ENCODE measurements around the gene MAGEB17. TPM values are rescaled to one million over a fixed set of nuclear protein-coding genes. Genes with fewer than 3 reads are reported as not detected.

The MAGEB17 gene
- total RNA-seq, 1 experiment from 2014 or later: not detected

DNA sequence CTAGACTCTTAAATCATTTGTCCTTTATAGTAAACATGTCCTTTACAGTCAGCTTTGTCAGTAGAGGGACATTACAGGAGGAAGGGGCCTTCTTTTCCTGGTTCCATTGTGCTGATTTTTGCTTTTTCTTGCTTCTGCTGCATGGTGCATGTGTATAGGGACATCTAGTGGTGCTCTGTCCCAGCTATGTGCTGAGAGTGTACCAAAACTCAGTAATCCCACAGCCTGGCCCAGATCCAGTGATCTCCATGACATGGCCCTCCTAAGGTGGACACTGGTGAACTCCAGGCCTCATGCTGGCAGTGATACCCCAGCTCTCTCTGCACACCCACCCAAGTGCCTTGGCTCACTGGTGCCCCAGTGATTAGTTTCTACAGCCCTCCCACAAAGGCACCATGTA, 45.2 kb downstream of the MAGEB17 start:
- no peaks in the 10 kb centered on the region for H3K27me3 ChIP-seq (replicated peaks; ENCODE audit: insufficient read depth, low read depth, low read length, poor library complexity)
- H3K9me3 ChIP-seq (ENCODE audit: low read depth, low read length, poor library complexity, severe bottlenecking): no peaks in the 10 kb centered on the region
- ChIA-PET POLR2A (ENCODE audit: low non-redundant PET) (no interaction called here), CTCF (interaction anchor here (0.6 to 1.4 kb wide), 4 partner anchors 146 to 363 kb away, joined by 3 to 6 read pairs (median 3); no protein-coding TSS in a partner anchor)
- TF ChIP-seq, protein P1, sequence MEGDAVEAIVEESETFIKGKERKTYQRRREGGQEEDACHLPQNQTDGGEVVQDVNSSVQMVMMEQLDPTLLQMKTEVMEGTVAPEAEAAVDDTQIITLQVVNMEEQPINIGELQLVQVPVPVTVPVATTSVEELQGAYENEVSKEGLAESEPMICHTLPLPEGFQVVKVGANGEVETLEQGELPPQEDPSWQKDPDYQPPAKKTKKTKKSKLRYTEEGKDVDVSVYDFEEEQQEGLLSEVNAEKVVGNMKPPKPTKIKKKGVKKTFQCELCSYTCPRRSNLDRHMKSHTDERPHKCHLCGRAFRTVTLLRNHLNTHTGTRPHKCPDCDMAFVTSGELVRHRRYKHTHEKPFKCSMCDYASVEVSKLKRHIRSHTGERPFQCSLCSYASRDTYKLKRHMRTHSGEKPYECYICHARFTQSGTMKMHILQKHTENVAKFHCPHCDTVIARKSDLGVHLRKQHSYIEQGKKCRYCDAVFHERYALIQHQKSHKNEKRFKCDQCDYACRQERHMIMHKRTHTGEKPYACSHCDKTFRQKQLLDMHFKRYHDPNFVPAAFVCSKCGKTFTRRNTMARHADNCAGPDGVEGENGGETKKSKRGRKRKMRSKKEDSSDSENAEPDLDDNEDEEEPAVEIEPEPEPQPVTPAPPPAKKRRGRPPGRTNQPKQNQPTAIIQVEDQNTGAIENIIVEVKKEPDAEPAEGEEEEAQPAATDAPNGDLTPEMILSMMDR (conservative IDR thresholded peaks at IDR 0.05; ENCODE audit: low read depth, low read length): peak; percentile 64
- TF ChIP-seq EZH2 (IDR thresholded peaks at IDR 0.05; ENCODE audit: borderline replicate concordance, low read depth, low read length, poor library complexity, severe bottlenecking): no peak
- no peak overlapping the region for H3K27ac ChIP-seq (ENCODE audit: low read depth, low read length, poor library complexity, severe bottlenecking)
- no peaks in the 10 kb centered on the region for H3K4me1 ChIP-seq (ENCODE audit: insufficient read depth, low read length, poor library complexity, severe bottlenecking)
- intact Hi-C loops (cut with micrococcal nuclease; ENCODE audit: unreplicated experiment): loop anchor here (1.0 kb wide), 2 partner anchors 282 to 363 kb away; no protein-coding TSS in a partner anchor
- H3K36me3 ChIP-seq (ENCODE audit: insufficient read depth, low read length, poor library complexity, severe bottlenecking): no peaks in the 10 kb centered on the region
- no TSS peak for BruUV-seq (replicated peaks)
- no peak overlapping the region for H3K4me3 ChIP-seq (ENCODE audit: low read depth, low read length, poor library complexity, severe bottlenecking)
- DNase-seq (ENCODE audit: low spot score): peak; percentile 57

DNA sequence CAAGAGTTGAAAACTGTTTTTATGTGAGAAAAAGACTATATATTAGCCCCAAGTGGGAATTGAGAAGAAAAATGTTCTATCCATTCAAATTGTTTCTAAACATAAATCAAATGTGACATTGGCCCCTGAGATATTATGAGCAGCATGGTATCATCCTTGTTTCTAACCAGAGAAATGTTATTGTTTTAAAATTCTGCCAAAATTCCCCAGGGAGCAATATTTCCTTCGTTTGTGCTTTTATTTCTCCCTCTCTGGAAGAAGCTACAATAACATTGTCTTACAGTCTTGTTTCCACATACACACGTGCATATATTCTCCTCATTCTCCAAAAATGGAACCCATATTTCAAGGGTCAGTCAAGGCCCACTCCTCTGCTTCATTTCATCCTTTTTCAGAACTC, 46.7 kb downstream of the MAGEB17 start:
- no peak for DNase-seq (ENCODE audit: low spot score)
- BruUV-seq (replicated peaks): no TSS peak
- Histone ChIP-seq H3K27me3 (replicated peaks; ENCODE audit: insufficient read depth, low read depth, low read length, poor library complexity) (no peaks in the 10 kb centered on the region), H3K4me3 (ENCODE audit: low read depth, low read length, poor library complexity, severe bottlenecking) (no peak overlapping the region), H3K36me3 (ENCODE audit: insufficient read depth, low read length, poor library complexity, severe bottlenecking) (no peaks in the 10 kb centered on the region), H3K27ac (ENCODE audit: low read depth, low read length, poor library complexity, severe bottlenecking) (no peak overlapping the region), H3K9me3 (ENCODE audit: low read depth, low read length, poor library complexity, severe bottlenecking) (no peaks in the 10 kb centered on the region), H3K4me1 (ENCODE audit: insufficient read depth, low read length, poor library complexity, severe bottlenecking) (no peaks in the 10 kb centered on the region)
- TF ChIP-seq, protein P1 (conservative IDR thresholded peaks at IDR 0.05; ENCODE audit: low read depth, low read length): no peak
- no peak for TF ChIP-seq EZH2 (IDR thresholded peaks at IDR 0.05; ENCODE audit: borderline replicate concordance, low read depth, low read length, poor library complexity, severe bottlenecking)
- intact Hi-C loops (cut with micrococcal nuclease; ENCODE audit: unreplicated experiment): no loop called here
- ChIA-PET POLR2A (ENCODE audit: low non-redundant PET) (interaction anchor here (0.6 kb wide), 1 partner anchor 34 kb away, joined by 5 read pairs; no protein-coding TSS in a partner anchor), CTCF (no interaction called here)

DNA sequence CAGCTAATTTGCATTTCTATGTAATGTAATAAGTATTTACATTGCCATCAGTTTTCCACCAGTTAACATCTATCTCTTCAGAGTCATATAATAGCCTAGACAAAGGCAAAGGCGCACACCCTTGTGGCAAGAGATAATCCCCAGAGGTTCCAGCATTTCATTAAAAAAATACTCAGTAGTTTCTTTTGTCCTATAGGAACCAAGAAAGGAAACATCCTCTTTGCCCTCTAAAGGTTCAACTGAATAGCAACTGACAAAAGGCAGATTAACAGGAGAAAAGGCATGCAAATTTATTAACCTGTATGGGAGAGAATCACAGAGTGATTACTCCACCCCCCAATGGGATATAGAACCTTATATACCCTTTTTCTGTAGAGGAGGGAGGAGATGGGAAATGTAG, 48.4 kb downstream of the MAGEB17 start:
- no TSS peak for BruUV-seq (replicated peaks)
- H3K27ac ChIP-seq (ENCODE audit: low read depth, low read length, poor library complexity, severe bottlenecking): no peak overlapping the region
- ChIA-PET POLR2A (ENCODE audit: low non-redundant PET) (no interaction called here), CTCF (no interaction called here)
- H3K4me3 ChIP-seq (ENCODE audit: low read depth, low read length, poor library complexity, severe bottlenecking): no peak overlapping the region
- TF ChIP-seq, protein P1 (conservative IDR thresholded peaks at IDR 0.05; ENCODE audit: low read depth, low read length): no peak
- TF ChIP-seq EZH2 (IDR thresholded peaks at IDR 0.05; ENCODE audit: borderline replicate concordance, low read depth, low read length, poor library complexity, severe bottlenecking): no peak
- peak; percentile 22 for DNase-seq (ENCODE audit: low spot score)
- H3K4me1 ChIP-seq (ENCODE audit: insufficient read depth, low read length, poor library complexity, severe bottlenecking): no peaks in the 10 kb centered on the region
- intact Hi-C loops (cut with micrococcal nuclease; ENCODE audit: unreplicated experiment): no loop called here
- no peaks in the 10 kb centered on the region for H3K27me3 ChIP-seq (replicated peaks; ENCODE audit: insufficient read depth, low read depth, low read length, poor library complexity)
- H3K36me3 ChIP-seq (ENCODE audit: insufficient read depth, low read length, poor library complexity, severe bottlenecking): no peaks in the 10 kb centered on the region
- H3K9me3 ChIP-seq (ENCODE audit: low read depth, low read length, poor library complexity, severe bottlenecking): no peaks in the 10 kb centered on the region

Other genes with a start within 250 kb of the MAGEB17 start
- gene GRPR, start 43.9 kb upstream of the MAGEB17 start, total RNA-seq (2021): 0.52 and 1.2 TPM in 2 replicates

Data from A673 (cell line).